K562 (cell line): Measurements from ENCODE around the gene SLC7A14.

ENCODE experiments used
- CEBPB ChIP-seq: fragments of 450-650 bp; IDR thresholded peaks from 2 replicates; pipeline ENCODE4 v1.6.1; 2016; ENCODE audit warnings: missing genetic modification characterization, missing compliant biosample characterization
- NCOA2 ChIP-seq, 2 experiments: fragments of 450-650 bp; IDR thresholded peaks; 2 replicates each; pipeline ENCODE4 v1.6.1; 2018; ENCODE audit warnings: mild to moderate bottlenecking in 2 of 2, moderate library complexity in 1 of 2; ENCODE audit not compliant: partially characterized antibody in 2 of 2
- POLR2A ChIP-seq: fragments of 450-650 bp; conservative IDR thresholded peaks from 2 replicates; pipeline ENCODE4 v1.6.1; 2016
- TOE1 ChIP-seq, 2 experiments: fragments of 450-650 bp in 1 of 2; sonication (generic) in 1 of 2; formaldehyde crosslinking in 1 of 2; IDR thresholded peaks; 2 replicates each; pipeline versions ENCODE4 v1.7.1 to v1.8.0; 2016 to 2022; ENCODE audit warnings: borderline replicate concordance in 2 of 2, mild to moderate bottlenecking in 2 of 2, antibody characterized with exemption in 1 of 2, inconsistent platforms in 1 of 2, low read depth in 1 of 2, missing genetic modification reagents in 1 of 2, moderate library complexity in 1 of 2
- ZFX ChIP-seq: sonication (generic); formaldehyde crosslinking; IDR thresholded peaks from 2 replicates; pipeline ENCODE4 v1.8.0; 2022; ENCODE audit warnings: mild to moderate bottlenecking, missing genetic modification reagents, moderate library complexity

- TF ChIP-seq ZFX (CRISPR knock-in tag): no peak
- no peak for TF ChIP-seq POLR2A
- TF ChIP-seq CEBPB (tag): no peak
- TF ChIP-seq NCOA2 (IDR thresholded peaks at IDR 0.05; ENCODE audit: partially characterized antibody in 2 of 2): no peak
- no peak for TF ChIP-seq TOE1 (IDR thresholded peaks at IDR 0.05; ENCODE audit: borderline replicate concordance)
- no peak for TF ChIP-seq TOE1 (CRISPR knock-in tag; IDR thresholded peaks at IDR 0.05; ENCODE audit: borderline replicate concordance, low read depth)
Observed at GRCh38 chr3:170421758-170422157, 164.1 kb downstream of the SLC7A14 start.
